OCI-LY7 (cell line): ENCODE results near the gene SAPCD1. TPM values are rescaled to one million over a fixed set of nuclear protein-coding genes. Genes with fewer than 3 reads are reported as not detected.
A peak's percentile ranks its signal among the peaks of the same experiment; 100 is the strongest.
"Not testable (repeated sequence)": the region's sequence is repeated elsewhere in the genome, so short reads cannot be mapped to it uniquely, and the experiment has no call there.

Experiments
- BruUV-seq: library from RNA; stranded (reverse); fragments of 400-500 nt; replicated peaks from 2 replicates; lab custom pipeline; 2021; lab: Mats Ljungman, UMichigan
- CTCF ChIA-PET: fragments of 300-600 bp; sonication (Branson Sonifier 250); formaldehyde crosslinking; loops from one replicate; lab custom pipeline; 2022; ENCODE audit warnings: antibody characterized with exemption; ENCODE audit not compliant: unreplicated experiment; lab: Charles Lee
- POLR2A ChIA-PET: fragments of 300-600 bp; sonication (Branson Sonifier 250); formaldehyde crosslinking; loops from one replicate; lab custom pipeline; 2022; ENCODE audit warnings: antibody characterized with exemption; lab: Charles Lee
- DNase-seq: peaks from one replicate; pipeline ENCODE4 v3.0.0-alpha.2; 2015; ENCODE audit warnings: low spot score
- H2AFZ ChIP-seq: fragments of 200-600 bp; sonication (generic), shearing (Covaris generic); 2 replicates; pipeline ENCODE4 v1.6.1; 2014; ENCODE audit warnings: mild to moderate bottlenecking, antibody characterized with exemption, low read length, moderate library complexity
- H3K27ac ChIP-seq: fragments of 200-600 bp; sonication (generic); 2 replicates; pipeline ENCODE4 v1.5.1; 2014; ENCODE audit warnings: mixed run types, low read depth, mild to moderate bottlenecking, moderate library complexity, low read length, inconsistent platforms; ENCODE audit not compliant: poor library complexity, severe bottlenecking
- H3K36me3 ChIP-seq: fragments of 200-600 bp; sonication (generic); 2 replicates; pipeline ENCODE4 v1.6.1; 2014; ENCODE audit warnings: mild to moderate bottlenecking, antibody characterized with exemption, low read length, moderate library complexity, mixed read lengths; ENCODE audit not compliant: insufficient read depth
- H3K4me1 ChIP-seq: fragments of 200-600 bp; sonication (generic); 2 replicates; pipeline ENCODE4 v1.5.1; 2014; ENCODE audit warnings: mild to moderate bottlenecking, low read length; ENCODE audit not compliant: insufficient read depth, poor library complexity, severe bottlenecking
- H3K4me2 ChIP-seq: fragments of 200-600 bp; sonication (generic); 2 replicates; pipeline ENCODE4 v1.6.1; 2014; ENCODE audit warnings: mild to moderate bottlenecking, low read length
- H3K4me3 ChIP-seq: fragments of 200-600 bp; sonication (generic); 2 replicates; pipeline ENCODE4 v1.5.1; 2014; ENCODE audit warnings: mild to moderate bottlenecking, low read depth, low read length; ENCODE audit not compliant: poor library complexity, severe bottlenecking
- H3K79me2 ChIP-seq: fragments of 200-600 bp; sonication (generic); 2 replicates; pipeline ENCODE4 v1.6.1; 2016; ENCODE audit warnings: low read depth, mild to moderate bottlenecking, low read length, moderate library complexity, mixed read lengths; ENCODE audit not compliant: insufficient read depth
- H3K9me2 ChIP-seq: fragments of 200-600 bp; sonication (generic); 2 replicates; pipeline ENCODE4 v1.6.1; 2016; ENCODE audit warnings: mild to moderate bottlenecking, low read length, mixed read lengths; ENCODE audit not compliant: insufficient read depth
- H3K9me3 ChIP-seq: fragments of 200-600 bp; sonication (generic); 2 replicates; pipeline ENCODE4 v1.6.1; 2014; ENCODE audit warnings: mild to moderate bottlenecking, mixed run types, low read length, mixed read lengths
- H4K20me1 ChIP-seq: fragments of 200-600 bp; sonication (generic); 2 replicates; pipeline ENCODE4 v1.6.1; 2014; ENCODE audit warnings: mild to moderate bottlenecking, antibody characterized with exemption, low read length, moderate library complexity, mixed read lengths; ENCODE audit not compliant: insufficient read depth
- EZH2phosphoT487 ChIP-seq: fragments of 200-600 bp; sonication (generic); IDR thresholded peaks from 2 replicates; pipeline ENCODE4 v1.6.1; 2018; ENCODE audit warnings: low read depth, borderline replicate concordance, mild to moderate bottlenecking, mixed run types, antibody characterized with exemption, low read length, moderate library complexity, mixed read lengths
- intact Hi-C: fragments of 100-400 bp; cut with micrococcal nuclease; formaldehyde crosslinking; loops from one replicate; pipeline ENCODE4 v1.10.0; 2022; ENCODE audit not compliant: unreplicated experiment
- total RNA-seq, 2 experiments: library from RNA; depleted of rRNA in 1 of 2; stranded (reverse); fragments of >200 nt in 1 of 2; shearing (Covaris generic) in 1 of 2; gene quantifications; 2 replicates each; pipeline ENCODE4 v1.2.3, GENCODE V29; 2014 to 2022
- TF ChIP-seq, protein P1 (sequence below): fragments of 200-600 bp; sonication (generic); conservative IDR thresholded peaks from 2 replicates; pipeline ENCODE4 v1.5.1; 2014; ENCODE audit warnings: mild to moderate bottlenecking, antibody characterized with exemption, low read length, moderate library complexity, mixed read lengths

Gene SAPCD1
- total RNA-seq, 2 experiments from 2014 or later, result 31.3 to 53.5 TPM

- peak overlapping the region; percentile 71 for H3K27ac ChIP-seq
- H3K4me3 ChIP-seq, result peak overlapping the region; percentile 1
- peaks cover 38% of the 10 kb centered on the region for H3K4me1 ChIP-seq
- no peak overlapping the region for H2AFZ ChIP-seq
- BruUV-seq, result no TSS peak
- peak overlapping the region; percentile 39 for H3K4me2 ChIP-seq
- peaks cover 23% of the 10 kb centered on the region for H3K79me2 ChIP-seq
- H3K9me2 ChIP-seq, result no peaks in the 10 kb centered on the region
- ChIA-PET POLR2A (interaction anchor here (1.8 kb wide), 1 partner anchor 33 kb away, joined by 6 read pairs; no protein-coding TSS in a partner anchor), CTCF (interaction anchor here (1.0 to 1.1 kb wide), 2 partner anchors 9 to 30 kb away, joined by 4 read pairs; partner anchors contain the start of genes HSPA1B and LSM2)
- TF ChIP-seq, protein P1, sequence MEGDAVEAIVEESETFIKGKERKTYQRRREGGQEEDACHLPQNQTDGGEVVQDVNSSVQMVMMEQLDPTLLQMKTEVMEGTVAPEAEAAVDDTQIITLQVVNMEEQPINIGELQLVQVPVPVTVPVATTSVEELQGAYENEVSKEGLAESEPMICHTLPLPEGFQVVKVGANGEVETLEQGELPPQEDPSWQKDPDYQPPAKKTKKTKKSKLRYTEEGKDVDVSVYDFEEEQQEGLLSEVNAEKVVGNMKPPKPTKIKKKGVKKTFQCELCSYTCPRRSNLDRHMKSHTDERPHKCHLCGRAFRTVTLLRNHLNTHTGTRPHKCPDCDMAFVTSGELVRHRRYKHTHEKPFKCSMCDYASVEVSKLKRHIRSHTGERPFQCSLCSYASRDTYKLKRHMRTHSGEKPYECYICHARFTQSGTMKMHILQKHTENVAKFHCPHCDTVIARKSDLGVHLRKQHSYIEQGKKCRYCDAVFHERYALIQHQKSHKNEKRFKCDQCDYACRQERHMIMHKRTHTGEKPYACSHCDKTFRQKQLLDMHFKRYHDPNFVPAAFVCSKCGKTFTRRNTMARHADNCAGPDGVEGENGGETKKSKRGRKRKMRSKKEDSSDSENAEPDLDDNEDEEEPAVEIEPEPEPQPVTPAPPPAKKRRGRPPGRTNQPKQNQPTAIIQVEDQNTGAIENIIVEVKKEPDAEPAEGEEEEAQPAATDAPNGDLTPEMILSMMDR, result no peak
- TF ChIP-seq EZH2phosphoT487, result no peak
- H4K20me1 ChIP-seq, result no peaks in the 10 kb centered on the region
- peaks cover 38% of the 10 kb centered on the region for H3K36me3 ChIP-seq
- H3K9me3 ChIP-seq, result no peaks in the 10 kb centered on the region
- intact Hi-C loops, result loop anchor here (2.0 to 10.0 kb wide), 3 partner anchors 29 to 253 kb away; partner anchors contain the start of genes ATP6V1G2, DDX39B, HSPA1B and NFKBIL1
- DNase-seq, result peak; percentile 81
Measured at GRCh38 chr6:31797588-31797987, 35.1 kb downstream of the SAPCD1 start.

- ChIA-PET CTCF (no interaction called here), POLR2A (no interaction called here)
- TF ChIP-seq EZH2phosphoT487, result no peak
- TF ChIP-seq, protein P1, result no peak
- H3K4me2 ChIP-seq, result no peak overlapping the region
- H2AFZ ChIP-seq, result no peak overlapping the region
- no peak for DNase-seq
- H3K27ac ChIP-seq, result no peak overlapping the region
- BruUV-seq, result no TSS peak
- H3K4me1 ChIP-seq, result peaks cover 28% of the 10 kb centered on the region
- H3K36me3 ChIP-seq, result peaks cover 42% of the 10 kb centered on the region
- H3K79me2 ChIP-seq, result peaks cover 7% of the 10 kb centered on the region
- H3K9me2 ChIP-seq, result no peaks in the 10 kb centered on the region
- intact Hi-C loops, result loop anchor here (10.0 kb wide), 1 partner anchor 255 kb away; the partner anchor contains the start of genes ATP6V1G2, DDX39B and NFKBIL1
- no peaks in the 10 kb centered on the region for H4K20me1 ChIP-seq
- H3K4me3 ChIP-seq, result no peak overlapping the region
- no peaks in the 10 kb centered on the region for H3K9me3 ChIP-seq
Measured at GRCh38 chr6:31799781-31800180, 37.3 kb downstream of the SAPCD1 start.

GRCh38 chr6:31801031-31801927, 38.8 kb downstream of the SAPCD1 start:
- intact Hi-C loops, CTCF ChIA-PET, POLR2A ChIA-PET: not testable (repeated sequence)

More at GRCh38 chr6:31801031-31801927, 38.8 kb downstream of the SAPCD1 start:
- not testable (repeated sequence) for H2AFZ ChIP-seq, H3K9me2 ChIP-seq, DNase-seq, H3K4me3 ChIP-seq, H3K9me3 ChIP-seq, H3K4me2 ChIP-seq, H3K27ac ChIP-seq, BruUV-seq, H4K20me1 ChIP-seq
- Histone ChIP-seq H3K79me2 (peaks cover 16% of the 10 kb centered on the region), H3K4me1 (peaks cover 31% of the 10 kb centered on the region), H3K36me3 (peaks cover 46% of the 10 kb centered on the region)
